A673 (cell line): Measurements from ENCODE around the gene CHIA.

Experiments used
- CTCF ChIP-seq: fragments of 300-800, 200-600 bp; sonication (generic); conservative IDR thresholded peaks from 2 replicates; pipeline ENCODE4 v1.5.1; 2017; ENCODE audit warnings: low read depth, mild to moderate bottlenecking, antibody characterized with exemption, low read length, moderate library complexity, mixed read lengths
- EZH2 ChIP-seq: fragments of 200-600 bp; sonication (generic); IDR thresholded peaks from 2 replicates; pipeline ENCODE4 v1.6.1; 2017; ENCODE audit warnings: borderline replicate concordance, low read depth, mild to moderate bottlenecking, mixed read lengths, antibody characterized with exemption, low read length; ENCODE audit not compliant: poor library complexity, severe bottlenecking

- TF ChIP-seq CTCF (no peak), EZH2 (no peak)
Measured at GRCh38 chr1:111302374-111302773, 11.7 kb downstream of the CHIA start.
